Activated effector memory CD4-positive, alpha-beta T cell treated with Interleukin-2 at 50 U/mL for 16 hours (primary cell): Measurements from ENCODE around the gene FHIP2A.
"Not testable (repeated sequence)": the region's sequence is repeated elsewhere in the genome, so short reads cannot be mapped to it uniquely, and the experiment has no call there.

ENCODE experiments used
- DNase-seq: peaks from one replicate; pipeline ENCODE4 v3.0.0-alpha.2; 2020

FHIP2A gene

GRCh38 chr10:114816308-114816707, 5.3 kb upstream of the FHIP2A start:
- no peak for DNase-seq

GRCh38 chr10:114819322-114819721, 2.3 kb upstream of the FHIP2A start:
- no peak for DNase-seq

GRCh38 chr10:114821915-114822443, 399 bp downstream of the FHIP2A start:
- DNase-seq: no peak

- peak; percentile 29 for DNase-seq
Observed at GRCh38 chr10:114822444-114823076, 980 bp downstream of the FHIP2A start.

- no peak for DNase-seq
Observed at GRCh38 chr10:114823077-114823463, 1.5 kb downstream of the FHIP2A start.

DNA sequence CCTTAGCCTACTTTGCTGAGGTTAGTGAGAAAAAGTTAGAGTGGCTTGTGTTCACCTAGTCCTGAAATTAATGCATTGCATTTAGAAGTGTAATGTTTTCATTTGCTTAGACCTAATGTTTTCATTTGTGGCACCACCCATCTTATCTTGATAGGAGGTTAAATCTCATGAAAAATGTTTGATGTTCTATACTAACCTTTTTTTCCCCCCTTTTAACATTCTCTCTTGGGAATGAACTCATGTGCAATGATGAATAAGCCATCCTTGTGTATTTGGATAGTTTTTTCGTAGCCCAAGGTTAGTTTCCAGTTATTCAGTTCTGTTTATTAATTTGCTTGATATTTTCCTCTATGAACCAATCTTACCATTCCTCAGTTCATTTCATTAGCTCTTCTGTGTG, 2.8 kb downstream of the FHIP2A start:
- no peak for DNase-seq

DNA sequence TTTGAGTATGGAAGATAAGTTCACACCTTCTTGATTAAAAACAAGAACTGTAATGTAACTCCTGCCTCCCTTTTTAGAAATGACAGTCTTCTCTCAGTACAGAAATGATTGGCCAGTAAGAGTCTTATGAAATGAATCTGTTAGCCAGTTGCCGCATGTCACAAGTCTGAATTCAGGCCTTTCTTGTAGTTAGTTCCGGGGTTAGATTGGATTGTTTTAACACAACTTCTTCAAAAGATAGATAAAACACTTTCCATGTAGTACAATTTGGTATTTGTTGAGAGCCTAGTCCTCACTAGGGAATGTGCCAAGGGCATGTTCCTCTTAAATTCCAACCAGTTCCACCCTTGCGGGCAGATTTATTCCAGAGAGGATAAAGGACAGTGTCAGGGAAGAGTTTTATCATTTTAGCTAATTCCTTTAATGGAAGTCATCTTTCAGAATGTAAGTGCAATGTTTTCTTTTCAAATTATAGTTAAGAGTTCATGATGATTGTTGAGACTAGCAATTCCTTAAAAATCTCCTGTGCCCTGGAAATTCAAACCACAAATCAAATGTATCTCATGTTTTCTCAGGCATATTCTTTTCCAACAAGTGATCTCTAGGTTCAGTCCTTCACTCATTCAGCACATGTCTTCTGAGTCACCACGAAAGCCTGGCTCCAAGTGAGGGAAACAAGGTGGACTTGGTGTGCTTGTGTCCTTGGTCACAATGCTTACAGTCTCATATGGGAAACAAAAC, 4.1 kb downstream of the FHIP2A start:
- DNase-seq: no peak

GRCh38 chr10:114829160-114829909, 7.8 kb downstream of the FHIP2A start:
- no peak for DNase-seq

GRCh38 chr10:114831186-114831867, 9.7 kb downstream of the FHIP2A start:
- no peak for DNase-seq

DNA sequence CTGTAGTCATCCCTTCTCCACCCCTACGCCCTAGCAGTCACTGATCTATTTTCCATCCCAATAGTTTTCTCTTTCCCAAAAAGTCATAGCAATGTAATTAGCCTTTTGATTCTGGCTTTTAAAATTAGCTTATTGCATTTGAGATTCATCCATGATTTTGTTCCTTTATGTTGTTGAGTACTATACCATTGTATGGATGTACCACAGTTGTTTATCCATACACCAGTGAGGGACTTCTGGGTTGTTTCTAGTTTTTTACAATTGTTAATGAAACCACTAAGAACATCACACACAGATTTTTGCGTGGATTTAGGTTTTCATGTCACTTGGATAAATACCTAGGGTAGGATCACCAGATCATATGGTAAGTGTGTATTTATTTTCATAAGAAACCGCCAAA, 16.1 kb downstream of the FHIP2A start:
- no peak for DNase-seq

DNA sequence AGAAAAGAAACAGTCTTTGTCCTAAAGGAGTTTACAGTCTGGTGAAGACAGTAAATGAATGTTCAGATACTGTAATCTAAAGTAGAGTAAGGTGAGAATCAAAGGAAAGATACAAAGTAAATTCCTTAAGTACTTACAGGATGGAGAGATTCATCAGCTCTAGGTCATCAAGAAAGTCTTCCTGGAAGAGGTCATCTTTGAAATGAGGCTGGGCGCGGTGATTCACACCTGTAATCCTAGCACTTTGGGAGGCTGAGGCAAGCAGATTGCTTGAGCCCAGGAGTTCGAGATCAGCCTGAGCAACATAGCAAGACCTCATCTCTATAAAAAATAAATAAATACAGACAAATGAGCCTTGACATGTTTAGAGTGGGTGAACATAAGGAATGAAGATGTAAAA, 18.3 kb downstream of the FHIP2A start:
- DNase-seq: no peak

DNA sequence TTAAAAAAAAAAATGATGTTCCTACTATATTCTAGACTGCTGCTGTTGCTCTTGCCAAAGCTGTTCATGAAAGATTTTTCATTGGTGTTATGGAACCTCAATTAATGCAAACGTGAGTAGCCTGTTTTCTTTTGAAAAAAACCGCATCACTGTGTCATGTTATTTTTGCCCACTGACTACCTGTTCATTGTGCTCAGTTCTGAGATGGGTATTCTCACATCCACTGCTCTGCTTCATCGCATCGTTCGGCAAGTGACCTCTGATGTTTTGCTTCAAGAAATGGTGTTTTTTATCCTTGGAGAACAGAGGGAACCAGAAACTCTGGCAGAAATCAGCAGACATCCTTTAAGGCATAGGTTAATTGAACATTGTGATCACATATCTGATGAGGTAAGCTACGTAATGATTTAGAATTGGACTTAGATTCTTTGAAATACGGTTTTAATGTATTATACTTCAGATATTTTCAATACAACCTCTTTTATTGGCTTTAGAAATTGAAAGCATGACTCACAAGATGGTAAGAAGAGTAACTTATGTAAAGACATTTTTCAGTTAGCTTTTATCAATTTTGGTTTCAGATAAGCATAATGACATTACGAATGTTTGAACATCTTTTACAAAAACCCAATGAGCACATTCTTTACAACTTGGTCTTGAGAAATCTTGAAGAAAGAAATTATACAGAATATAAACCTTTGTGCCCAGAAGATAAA, 24.6 kb downstream of the FHIP2A start:
- no peak for DNase-seq

DNA sequence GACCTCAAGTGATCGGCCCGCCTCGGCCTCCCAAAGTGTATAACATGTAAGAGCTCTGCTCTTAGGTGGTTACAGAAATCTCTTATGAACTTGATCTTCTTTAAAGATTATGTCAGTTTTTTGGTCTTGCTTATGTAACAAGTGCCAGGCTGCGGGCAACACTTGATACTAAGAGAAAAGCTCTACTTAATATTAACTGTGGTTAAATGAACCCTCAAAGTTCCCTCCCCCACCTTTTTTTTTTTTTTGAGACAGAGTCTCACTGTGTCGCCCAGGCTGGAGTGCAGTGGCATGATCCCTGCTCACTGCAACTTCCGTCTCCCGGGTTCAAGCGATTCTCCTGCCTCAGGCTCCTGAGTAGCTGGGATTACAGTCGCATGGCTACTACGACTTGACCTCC, 25.9 kb downstream of the FHIP2A start:
- DNase-seq: not testable (repeated sequence)

DNA sequence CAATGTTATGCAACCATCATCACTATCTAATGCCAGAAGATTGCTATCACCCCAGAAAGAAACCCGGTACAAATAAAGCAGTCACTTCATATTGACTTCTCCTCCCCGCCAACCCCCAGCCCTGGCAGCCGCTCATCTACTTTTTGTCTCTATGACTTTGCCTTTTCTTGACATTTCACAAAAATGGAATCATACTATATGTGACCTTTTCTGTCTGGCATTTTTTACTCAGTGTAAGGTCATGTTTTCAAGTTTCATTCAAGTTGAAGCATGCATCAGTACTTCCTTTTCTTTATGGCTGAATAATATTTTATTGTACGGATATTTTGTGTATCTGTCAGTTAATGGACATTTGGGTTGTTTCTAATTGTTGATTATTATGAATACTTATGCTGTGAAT, 28.1 kb downstream of the FHIP2A start:
- no peak for DNase-seq

GRCh38 chr10:114850126-114850525, 28.5 kb downstream of the FHIP2A start:
- no peak for DNase-seq

DNA sequence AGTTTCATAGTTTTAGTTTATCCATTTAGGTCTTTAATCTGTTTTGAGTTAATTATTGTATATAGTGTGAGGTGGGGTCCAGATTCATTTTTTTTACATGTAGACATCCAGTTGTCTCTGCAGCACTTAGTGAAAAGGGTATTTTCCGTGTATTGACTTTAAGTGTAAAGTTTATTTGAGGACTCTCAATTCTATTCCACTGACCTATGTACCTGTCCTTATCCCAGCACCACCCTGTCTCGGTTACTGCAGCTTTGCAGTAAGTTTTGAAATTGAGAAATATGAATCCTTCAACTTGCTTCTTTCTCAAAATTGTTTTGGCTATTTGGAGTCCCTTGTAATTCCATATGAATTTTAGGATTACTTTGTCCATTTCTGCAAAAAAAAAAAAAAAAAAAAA, 29.8 kb downstream of the FHIP2A start:
- DNase-seq: no peak

- DNase-seq: no peak
Observed at GRCh38 chr10:114852197-114852596, 30.6 kb downstream of the FHIP2A start.

GRCh38 chr10:114854906-114855305, 33.3 kb downstream of the FHIP2A start:
- no peak for DNase-seq

GRCh38 chr10:114855776-114856543, 34.4 kb downstream of the FHIP2A start:
- no peak for DNase-seq

GRCh38 chr10:114856544-114857287, 35.1 kb downstream of the FHIP2A start:
- no peak for DNase-seq

- not testable (repeated sequence) for DNase-seq
Observed at GRCh38 chr10:114857288-114857565, 35.6 kb downstream of the FHIP2A start.
